Suprapubic skin (tissue), 4 donors: Measurements from ENCODE around the gene NPB.

Source experiments
- EP300 ChIP-seq: sonication (generic); formaldehyde crosslinking; IDR thresholded peaks from one replicate; pipeline ENCODE4 v1.6.1; 2017; ENCODE audit warnings: antibody characterized with exemption
- POLR2AphosphoS5 ChIP-seq, 3 donors: sonication (generic); formaldehyde crosslinking; IDR thresholded peaks; one replicate each; pipeline ENCODE4 v1.6.1; 2017; ENCODE audit warnings: antibody characterized with exemption in 3 of 3
- TF ChIP-seq, protein P1 (sequence below), 2 donors: fragments of 200-600 bp in 1 of 2; fragments of 450-650 bp in 1 of 2; sonication (generic) in 1 of 2; IDR thresholded peaks; one replicate each; pipeline ENCODE4 v1.5.1; 2016 to 2019; ENCODE audit warnings: antibody characterized with exemption in 2 of 2, mild to moderate bottlenecking in 1 of 2, moderate library complexity in 1 of 2

DNA sequence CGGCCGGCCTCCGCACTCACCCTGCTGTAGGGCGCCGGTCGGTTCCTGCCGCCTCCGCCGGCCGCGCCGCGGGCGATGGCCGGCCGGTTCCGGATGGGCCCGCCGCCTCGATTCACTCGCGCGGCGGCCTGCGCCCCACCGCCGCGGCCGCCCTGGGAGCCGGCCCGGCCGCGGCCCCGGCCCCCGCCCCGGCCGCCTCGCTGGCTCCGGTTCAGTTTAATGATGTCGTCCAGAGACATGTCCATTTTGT lies 10.8 kb upstream of the NPB start:
- TF ChIP-seq POLR2AphosphoS5 (IDR thresholded peaks at IDR 0.05) (no peak), EP300 (no peak)
- TF ChIP-seq, protein P1, sequence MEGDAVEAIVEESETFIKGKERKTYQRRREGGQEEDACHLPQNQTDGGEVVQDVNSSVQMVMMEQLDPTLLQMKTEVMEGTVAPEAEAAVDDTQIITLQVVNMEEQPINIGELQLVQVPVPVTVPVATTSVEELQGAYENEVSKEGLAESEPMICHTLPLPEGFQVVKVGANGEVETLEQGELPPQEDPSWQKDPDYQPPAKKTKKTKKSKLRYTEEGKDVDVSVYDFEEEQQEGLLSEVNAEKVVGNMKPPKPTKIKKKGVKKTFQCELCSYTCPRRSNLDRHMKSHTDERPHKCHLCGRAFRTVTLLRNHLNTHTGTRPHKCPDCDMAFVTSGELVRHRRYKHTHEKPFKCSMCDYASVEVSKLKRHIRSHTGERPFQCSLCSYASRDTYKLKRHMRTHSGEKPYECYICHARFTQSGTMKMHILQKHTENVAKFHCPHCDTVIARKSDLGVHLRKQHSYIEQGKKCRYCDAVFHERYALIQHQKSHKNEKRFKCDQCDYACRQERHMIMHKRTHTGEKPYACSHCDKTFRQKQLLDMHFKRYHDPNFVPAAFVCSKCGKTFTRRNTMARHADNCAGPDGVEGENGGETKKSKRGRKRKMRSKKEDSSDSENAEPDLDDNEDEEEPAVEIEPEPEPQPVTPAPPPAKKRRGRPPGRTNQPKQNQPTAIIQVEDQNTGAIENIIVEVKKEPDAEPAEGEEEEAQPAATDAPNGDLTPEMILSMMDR (IDR thresholded peaks at IDR 0.05), result no peak
